CD4-positive, alpha-beta T cell (primary cell): ENCODE measurements around the gene EFTUD2. TPM values are rescaled to one million over a fixed set of nuclear protein-coding genes. Genes with fewer than 3 reads are reported as not detected.

Source experiments
- ATAC-seq: fragments of 200-7000 bp; cut with Tn5 transposase; one replicate; pipeline ENCODE4 v1.10.0; 2022; ENCODE audit warnings: mild to moderate bottlenecking; ENCODE audit not compliant: poor library complexity
- CTCF ChIA-PET: fragments of 350-600 bp; sonication (Branson Sonifier 250); formaldehyde crosslinking; loops from one replicate; lab custom pipeline; 2021; ENCODE audit warnings: antibody characterized with exemption, inconsistent platforms; lab: Charles Lee
- POLR2A ChIA-PET: fragments of 350-600 bp; sonication (Branson Sonifier 250); formaldehyde crosslinking; loops from one replicate; lab custom pipeline; 2021; ENCODE audit warnings: antibody characterized with exemption, inconsistent platforms; lab: Charles Lee
- DNase-seq, 14 experiments: peaks; one replicate each; pipeline ENCODE4 v3.0.0-alpha.2; 2013 to 2020; ENCODE audit warnings: mixed read lengths in 2 of 14
- H3K27ac ChIP-seq, 2 donors: one replicate each; pipeline versions ENCODE4 v1.5.1 to v1.7.0; 2013; ENCODE audit warnings: low read length in 2 of 2, low read depth in 1 of 2, mild to moderate bottlenecking in 1 of 2
- H3K27me3 ChIP-seq, 2 experiments: 1 replicate in 1 of 2; 2 replicates in 1 of 2; pipeline versions ENCODE4 v1.6.1 to v1.7.0; 2013; ENCODE audit warnings: low read length in 2 of 2, control low read depth in 1 of 2, mild to moderate bottlenecking in 1 of 2, moderate library complexity in 1 of 2; ENCODE audit not compliant: insufficient read depth in 2 of 2, control insufficient read depth in 1 of 2
- H3K36me3 ChIP-seq: one replicate; pipeline ENCODE4 v1.6.1; 2013; ENCODE audit warnings: low read length, control low read depth; ENCODE audit not compliant: insufficient read depth
- H3K4me1 ChIP-seq: one replicate; pipeline ENCODE4 v1.6.1; 2013; ENCODE audit warnings: low read length, control low read depth; ENCODE audit not compliant: insufficient read depth
- H3K4me3 ChIP-seq: one replicate; pipeline ENCODE4 v1.5.1; 2013; ENCODE audit warnings: mild to moderate bottlenecking, low read length, moderate library complexity
- H3K9me3 ChIP-seq, 2 experiments: 1 replicate in 1 of 2; 2 replicates in 1 of 2; pipeline versions ENCODE4 v1.6.1 to v1.7.0; 2013; ENCODE audit warnings: low read length in 2 of 2, mild to moderate bottlenecking in 2 of 2, control low read depth in 1 of 2, moderate library complexity in 1 of 2; ENCODE audit not compliant: control insufficient read depth in 1 of 2, insufficient read depth in 1 of 2
- H3K27ac Mint-ChIP-seq: one replicate; pipeline ENCODE4 v1.8.0; 2020; ENCODE audit warnings: mixed read lengths
- H3K27me3 Mint-ChIP-seq: one replicate; pipeline ENCODE4 v1.8.0; 2021; ENCODE audit warnings: mixed read lengths
- H3K36me3 Mint-ChIP-seq: one replicate; pipeline ENCODE4 v1.8.0; 2021; ENCODE audit warnings: low read depth, mixed read lengths
- H3K4me1 Mint-ChIP-seq: one replicate; pipeline ENCODE4 v1.8.0; 2021; ENCODE audit warnings: low read depth, mixed read lengths
- H3K4me3 Mint-ChIP-seq: one replicate; pipeline ENCODE4 v1.8.0; 2020; ENCODE audit warnings: mild to moderate bottlenecking, mixed read lengths
- H3K9me3 Mint-ChIP-seq: one replicate; pipeline ENCODE4 v1.8.0; 2020; ENCODE audit warnings: mixed read lengths
- intact Hi-C, 2 experiments: fragments of 100-400 bp; cut with DNase I in 1 of 2; cut with micrococcal nuclease in 1 of 2; formaldehyde crosslinking; loops; one replicate each; pipeline versions ENCODE4 v1.15.1 to v1.9.0; 2023 to 2025; cut with DNase I, micrococcal nuclease
- total RNA-seq, 174 experiments: library from RNA in 2 of 174; stranded (reverse) in 2 of 174; gene quantifications; one replicate each; pipeline ENCODE4 v1.2.3 and lab custom pipeline; 2021 to 2026
- TF ChIP-seq, protein P1 (sequence below): fragments of 200-600 bp; IDR thresholded peaks from one replicate; pipeline ENCODE4 v1.8.0; 2022; ENCODE audit warnings: antibody characterized with exemption, mild to moderate bottlenecking

The EFTUD2 gene
- total RNA-seq, 2 experiments from 2014 or later = 105 to 112 TPM

DNA sequence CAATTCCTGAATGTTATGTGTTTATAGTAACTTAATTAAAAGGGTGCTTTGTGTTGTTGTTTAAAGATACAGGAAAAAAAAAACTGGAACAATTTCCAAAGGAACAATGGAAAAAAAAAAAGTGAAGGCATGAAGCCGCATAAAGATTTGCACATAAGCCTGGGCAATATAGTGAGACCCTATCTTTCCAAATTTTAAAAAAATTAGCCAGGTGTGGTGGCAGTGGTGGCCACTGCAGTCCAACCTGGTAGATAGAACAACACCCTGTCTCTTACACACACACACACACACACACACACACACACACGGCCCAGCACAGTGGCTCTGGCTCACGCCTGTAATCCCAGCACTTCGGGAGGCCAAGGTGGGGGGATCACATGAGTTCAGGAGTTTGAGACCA lies 91.1 kb downstream of the EFTUD2 start:
- Histone ChIP-seq H3K9me3 (no peaks in the 10 kb centered on the region), H3K4me1 (no peaks in the 10 kb centered on the region), H3K27ac (no peak overlapping the region), H3K27me3 (peaks cover 2 to 7% of the 10 kb centered on the region in 2 experiments), H3K4me3 (no peak overlapping the region), H3K36me3 (no peaks in the 10 kb centered on the region)
- H3K27ac Mint-ChIP-seq = no peak overlapping the region
- ChIA-PET POLR2A (no interaction called here), CTCF (no interaction called here)
- TF ChIP-seq, protein P1, sequence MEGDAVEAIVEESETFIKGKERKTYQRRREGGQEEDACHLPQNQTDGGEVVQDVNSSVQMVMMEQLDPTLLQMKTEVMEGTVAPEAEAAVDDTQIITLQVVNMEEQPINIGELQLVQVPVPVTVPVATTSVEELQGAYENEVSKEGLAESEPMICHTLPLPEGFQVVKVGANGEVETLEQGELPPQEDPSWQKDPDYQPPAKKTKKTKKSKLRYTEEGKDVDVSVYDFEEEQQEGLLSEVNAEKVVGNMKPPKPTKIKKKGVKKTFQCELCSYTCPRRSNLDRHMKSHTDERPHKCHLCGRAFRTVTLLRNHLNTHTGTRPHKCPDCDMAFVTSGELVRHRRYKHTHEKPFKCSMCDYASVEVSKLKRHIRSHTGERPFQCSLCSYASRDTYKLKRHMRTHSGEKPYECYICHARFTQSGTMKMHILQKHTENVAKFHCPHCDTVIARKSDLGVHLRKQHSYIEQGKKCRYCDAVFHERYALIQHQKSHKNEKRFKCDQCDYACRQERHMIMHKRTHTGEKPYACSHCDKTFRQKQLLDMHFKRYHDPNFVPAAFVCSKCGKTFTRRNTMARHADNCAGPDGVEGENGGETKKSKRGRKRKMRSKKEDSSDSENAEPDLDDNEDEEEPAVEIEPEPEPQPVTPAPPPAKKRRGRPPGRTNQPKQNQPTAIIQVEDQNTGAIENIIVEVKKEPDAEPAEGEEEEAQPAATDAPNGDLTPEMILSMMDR = no peak
- H3K36me3 Mint-ChIP-seq = no peaks in the 10 kb centered on the region
- intact Hi-C loops = no loop called here
- no peaks in the 10 kb centered on the region for H3K9me3 Mint-ChIP-seq
- no peaks in the 10 kb centered on the region for H3K4me1 Mint-ChIP-seq
- peaks cover 16% of the 10 kb centered on the region for H3K27me3 Mint-ChIP-seq
- DNase-seq (no peak), ATAC-seq (no peak)
- H3K4me3 Mint-ChIP-seq = no peak overlapping the region

DNA sequence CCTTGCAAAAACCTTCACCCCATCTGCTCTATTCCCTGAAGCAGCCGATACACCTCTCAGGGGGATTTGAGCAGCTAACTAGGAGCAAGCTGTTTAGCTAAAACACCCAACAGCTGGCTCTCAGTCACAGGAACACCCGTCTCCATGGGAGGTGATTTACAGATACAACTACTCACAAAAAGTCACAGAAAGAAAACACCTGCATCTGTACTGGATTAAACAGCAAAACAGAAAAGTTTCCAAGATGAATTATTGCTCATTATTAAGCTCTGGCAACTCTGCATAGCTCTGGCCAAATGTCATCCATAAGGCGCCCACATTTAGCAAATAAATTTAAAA lies 91.5 kb downstream of the EFTUD2 start:
- Mint-ChIP-seq H3K4me3 (no peak overlapping the region), H3K27me3 (peaks cover 16% of the 10 kb centered on the region), H3K9me3 (no peaks in the 10 kb centered on the region), H3K36me3 (no peaks in the 10 kb centered on the region), H3K27ac (no peak overlapping the region), H3K4me1 (no peaks in the 10 kb centered on the region)
- Histone ChIP-seq H3K9me3 (no peaks in the 10 kb centered on the region), H3K36me3 (no peaks in the 10 kb centered on the region), H3K4me3 (no peak overlapping the region), H3K4me1 (no peaks in the 10 kb centered on the region), H3K27me3 (peaks cover 2 to 5% of the 10 kb centered on the region in 2 experiments), H3K27ac (no peak overlapping the region)
- intact Hi-C loops = no loop called here
- TF ChIP-seq, protein P1 = no peak
- ChIA-PET CTCF (no interaction called here), POLR2A (no interaction called here)
- DNase-seq (no peak), ATAC-seq (no peak)

DNA sequence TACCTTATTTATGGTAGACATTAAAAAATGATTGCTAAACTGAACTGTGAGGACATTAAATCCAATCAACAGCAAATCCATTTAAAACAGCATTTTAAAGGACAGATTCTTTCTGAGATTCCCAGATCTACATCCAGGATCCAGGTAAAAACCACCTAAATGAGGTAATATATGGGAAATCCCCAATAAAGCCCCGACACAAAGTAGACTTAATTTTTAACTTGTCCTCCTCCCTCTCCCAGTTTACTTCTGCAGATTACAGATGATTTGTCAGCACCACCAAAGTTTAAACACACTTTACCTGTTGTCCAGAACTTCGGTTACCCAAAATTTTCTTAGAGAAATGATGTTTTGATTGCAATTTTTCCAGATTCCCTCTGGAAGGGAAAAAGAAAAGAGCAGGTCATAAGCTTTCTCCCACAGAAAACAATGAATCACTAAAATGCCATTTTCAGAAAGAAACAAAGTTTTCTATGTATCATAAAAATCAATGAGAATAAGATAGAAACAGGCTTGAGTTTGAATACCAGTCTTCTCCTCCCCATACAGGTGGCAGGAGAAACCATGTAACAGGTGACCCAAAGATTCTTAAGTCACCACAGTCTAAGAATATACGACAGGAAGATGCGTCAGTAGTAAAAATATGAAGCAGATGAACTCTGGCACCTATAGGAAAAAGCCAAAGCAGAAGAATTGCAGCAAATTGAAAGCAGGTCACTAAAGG lies 92.0 kb downstream of the EFTUD2 start:
- Histone ChIP-seq H3K4me1 (no peaks in the 10 kb centered on the region), H3K9me3 (no peaks in the 10 kb centered on the region), H3K27ac (no peak overlapping the region), H3K27me3 (peaks cover 2 to 5% of the 10 kb centered on the region in 2 experiments), H3K36me3 (no peaks in the 10 kb centered on the region), H3K4me3 (no peak overlapping the region)
- no peak overlapping the region for H3K27ac Mint-ChIP-seq
- H3K9me3 Mint-ChIP-seq = no peaks in the 10 kb centered on the region
- ATAC-seq (no peak), DNase-seq (no peak)
- CTCF ChIA-PET = no interaction called here
- H3K4me1 Mint-ChIP-seq = no peaks in the 10 kb centered on the region
- TF ChIP-seq, protein P1 = no peak
- H3K4me3 Mint-ChIP-seq = no peak overlapping the region
- H3K36me3 Mint-ChIP-seq = no peaks in the 10 kb centered on the region
- H3K27me3 Mint-ChIP-seq = peaks cover 16% of the 10 kb centered on the region
- intact Hi-C loops = no loop called here
- POLR2A ChIA-PET = no interaction called here
